ENCODE results near the gene FTH1.
"Not testable (repeated sequence)": the region's sequence is repeated elsewhere in the genome, so short reads cannot be mapped to it uniquely, and the experiment has no call there.

The FTH1 gene

GRCh38 chr11:61967116-61967923, at the start of gene FTH1:
TSS of gene FTH1 (minus strand) at chr11:61967634. CDS start at chr11:61967425, 209 bp downstream.
- DNase-seq = peak; percentile 82

- no peak for DNase-seq
These were observed 48.2 kb upstream of the FTH1 start for GRCh38 chr11:62015615-62016014.

GRCh38 chr11:62013537-62014476, 46.4 kb upstream of the FTH1 start:
- DNase-seq = peak; percentile 60

GRCh38 chr11:62012832-62013461, 45.5 kb upstream of the FTH1 start:
- DNase-seq = peak; percentile 68

- DNase-seq = peak; percentile 91
These were observed 45.0 kb upstream of the FTH1 start for GRCh38 chr11:62012451-62012831.

- no peak for DNase-seq
These were observed 44.4 kb upstream of the FTH1 start for GRCh38 chr11:62011881-62012280.

GRCh38 chr11:62010935-62011528, 43.6 kb upstream of the FTH1 start:
- DNase-seq = no peak

GRCh38 chr11:62008193-62008592, 40.8 kb upstream of the FTH1 start:
- DNase-seq = no peak

GRCh38 chr11:62004473-62004872, 37.0 kb upstream of the FTH1 start:
- DNase-seq = no peak

GRCh38 chr11:62002283-62002682, 34.8 kb upstream of the FTH1 start:
- DNase-seq = not testable (repeated sequence)

- DNase-seq = peak; percentile 69
These were observed 34.2 kb upstream of the FTH1 start for GRCh38 chr11:62001450-62002191.

GRCh38 chr11:62000539-62001446, 33.4 kb upstream of the FTH1 start:
- DNase-seq = no peak

- DNase-seq = no peak
These were observed 31.9 kb upstream of the FTH1 start for GRCh38 chr11:61999141-61999975.

GRCh38 chr11:61996933-61997332, 29.5 kb upstream of the FTH1 start:
- DNase-seq = no peak

GRCh38 chr11:61994981-61995380, 27.5 kb upstream of the FTH1 start:
- no peak for DNase-seq

GRCh38 chr11:61985869-61986268, 18.4 kb upstream of the FTH1 start:
- no peak for DNase-seq

GRCh38 chr11:61983419-61983818, 16.0 kb upstream of the FTH1 start:
- DNase-seq = no peak

GRCh38 chr11:61980783-61981541, 13.5 kb upstream of the FTH1 start:
- DNase-seq = no peak

Measured in kidney glomerular epithelial cell (primary cell).